ENCODE measurements around the gene BRSK1. TPM values are rescaled to one million over a fixed set of nuclear protein-coding genes. Genes with fewer than 3 reads are reported as not detected.

Gene BRSK1
- polyA plus RNA-seq, 3 donors: not detected

- peaks cover 47% of the 10 kb centered on the region for H4K20me1 ChIP-seq (ENCODE audit: insufficient read depth, low read length)
- H3K27ac ChIP-seq (ENCODE audit: low read depth in 1 of 2, low read length in 2 of 2): peak overlapping the region in 1 of 2 donors; percentile 73
- no peak for TF ChIP-seq CTCF (IDR thresholded peaks at IDR 0.05)
- peak overlapping the region in 1 of 3 experiments; percentile 77 for H3K4me3 ChIP-seq (replicated peaks in 1 of 3; ENCODE audit: low read depth in 2 of 3, low read length in 3 of 3)
- DNase-seq: no peak
- peak overlapping the region; percentile 53 for H3K9ac ChIP-seq (ENCODE audit: insufficient read depth, low read length, poor library complexity, severe bottlenecking)
- H3K36me3 Mint-ChIP-seq: peaks cover 42 to 68% of the 10 kb centered on the region in 2 donors
- WGBS (ENCODE audit: insufficient coverage): 91% methylated on average over 6 of the region's 8 CpGs
- H3K9me3 ChIP-seq (replicated peaks in 1 of 2; ENCODE audit: control insufficient read depth in 1 of 2, insufficient read depth in 1 of 2, low read length in 2 of 2): no peaks in the 10 kb centered on the region
- peaks cover 31 to 46% of the 10 kb centered on the region in 2 donors for H3K36me3 ChIP-seq (replicated peaks in 1 of 2; ENCODE audit: control insufficient read depth in 1 of 2, insufficient read depth in 2 of 2, low read length in 2 of 2)
- H2AFZ ChIP-seq (ENCODE audit: insufficient read depth, low read depth, low read length, poor library complexity, severe bottlenecking): no peak overlapping the region
- H3K27me3 Mint-ChIP-seq (ENCODE audit: low read depth in 3 of 3): peaks cover 0 to 1% (median 0%) of the 10 kb centered on the region in 3 donors
- H3K4me1 ChIP-seq (ENCODE audit: control insufficient read depth in 1 of 2, insufficient read depth in 2 of 2, low read length in 2 of 2): peaks cover 42 to 52% of the 10 kb centered on the region in 2 donors
- H3K27me3 ChIP-seq (ENCODE audit: control insufficient read depth in 2 of 2, insufficient read depth in 2 of 2, low read length in 2 of 2): no peaks in the 10 kb centered on the region
- peak overlapping the region; percentile 77 for H3K4me2 ChIP-seq (replicated peaks; ENCODE audit: extremely low read depth, low read length, poor library complexity, severe bottlenecking)
- H3K4me1 Mint-ChIP-seq: peaks cover 45% of the 10 kb centered on the region
- peak overlapping the region in 1 of 2 donors; percentile 95 for H3K4me3 Mint-ChIP-seq
- H3K9me3 Mint-ChIP-seq: peaks cover 0 to 2% (median 0%) of the 10 kb centered on the region in 7 donors
- peak overlapping the region in 4 of 7 donors; percentile 10 to 96 (median 65) for H3K27ac Mint-ChIP-seq
- intact Hi-C loops (cut with micrococcal nuclease): loop anchor here in 1 of 2 donors (5.0 kb wide), 1 partner anchor 61 kb away; the partner anchor contains the start of gene TMEM238
- peaks cover 41% of the 10 kb centered on the region for H3K79me2 ChIP-seq (ENCODE audit: insufficient read depth, low read length)
Observed at GRCh38 chr19:55320844-55321419, 37.1 kb downstream of the BRSK1 start.

- Histone ChIP-seq H3K4me3 (replicated peaks in 1 of 3; ENCODE audit: low read depth in 2 of 3, low read length in 3 of 3) (peak overlapping the region in 2 of 3 experiments; percentile 41 to 77), H3K9me3 (replicated peaks in 1 of 2; ENCODE audit: control insufficient read depth in 1 of 2, insufficient read depth in 1 of 2, low read length in 2 of 2) (no peaks in the 10 kb centered on the region), H2AFZ (ENCODE audit: insufficient read depth, low read depth, low read length, poor library complexity, severe bottlenecking) (no peak overlapping the region), H3K27me3 (ENCODE audit: control insufficient read depth in 2 of 2, insufficient read depth in 2 of 2, low read length in 2 of 2) (no peaks in the 10 kb centered on the region), H3K27ac (ENCODE audit: low read depth in 1 of 2, low read length in 2 of 2) (peak overlapping the region in 1 of 2 donors; percentile 73), H3K79me2 (ENCODE audit: insufficient read depth, low read length) (peaks cover 41% of the 10 kb centered on the region), H4K20me1 (ENCODE audit: insufficient read depth, low read length) (peaks cover 40% of the 10 kb centered on the region), H3K36me3 (replicated peaks in 1 of 2; ENCODE audit: control insufficient read depth in 1 of 2, insufficient read depth in 2 of 2, low read length in 2 of 2) (peaks cover 25 to 39% of the 10 kb centered on the region in 2 donors), H3K9ac (ENCODE audit: insufficient read depth, low read length, poor library complexity, severe bottlenecking) (peak overlapping the region; percentile 53), H3K4me1 (ENCODE audit: control insufficient read depth in 1 of 2, insufficient read depth in 2 of 2, low read length in 2 of 2) (peaks cover 49 to 58% of the 10 kb centered on the region in 2 donors), H3K4me2 (replicated peaks; ENCODE audit: extremely low read depth, low read length, poor library complexity, severe bottlenecking) (peak overlapping the region; percentile 77)
- Mint-ChIP-seq H3K27me3 (ENCODE audit: low read depth in 3 of 3) (peaks cover 0 to 1% (median 0%) of the 10 kb centered on the region in 3 donors), H3K4me1 (peaks cover 51% of the 10 kb centered on the region), H3K4me3 (peak overlapping the region; percentile 82 to 95), H3K27ac (peak overlapping the region; percentile 26 to 96 (median 77)), H3K9me3 (no peaks in the 10 kb centered on the region), H3K36me3 (peaks cover 36 to 61% of the 10 kb centered on the region in 2 donors)
- DNase-seq: peak in 1 of 3 donors; percentile 75
- WGBS (ENCODE audit: insufficient coverage): 28% methylated on average over 5 of the region's 9 CpGs
- TF ChIP-seq CTCF (IDR thresholded peaks at IDR 0.05): no peak
- intact Hi-C loops (cut with micrococcal nuclease): loop anchor here in 1 of 2 donors (5.0 kb wide), 1 partner anchor 61 kb away; the partner anchor contains the start of gene TMEM238
Observed at GRCh38 chr19:55321466-55322137, 37.8 kb downstream of the BRSK1 start.
